Loucy (cell line): ENCODE data around the gene KCTD19.

Experiments
- H2AFZ ChIP-seq: fragments of 200-600 bp; sonication (generic); 2 replicates; pipeline ENCODE4 v1.6.0; 2016; ENCODE audit warnings: antibody characterized with exemption, mild to moderate bottlenecking, low read length, moderate library complexity
- H3F3A ChIP-seq: fragments of 200-600 bp; 2 replicates; pipeline ENCODE4 v1.6.0; 2016; ENCODE audit warnings: antibody characterized with exemption, low read depth, mild to moderate bottlenecking
- H3K27me3 ChIP-seq: fragments of 200-600 bp; sonication (generic); 2 replicates; pipeline ENCODE4 v1.6.1; 2014; ENCODE audit warnings: low read length, mild to moderate bottlenecking; ENCODE audit not compliant: insufficient read depth, poor library complexity, severe bottlenecking
- H3K36me3 ChIP-seq: fragments of 200-600 bp; sonication (generic); 2 replicates; pipeline ENCODE4 v1.6.1; 2016; ENCODE audit warnings: low read length; ENCODE audit not compliant: insufficient read depth
- H3K4me1 ChIP-seq: fragments of 200-600 bp; sonication (generic); 2 replicates; pipeline ENCODE4 v1.5.1; 2014; ENCODE audit warnings: low read length, mild to moderate bottlenecking; ENCODE audit not compliant: insufficient read depth, poor library complexity, severe bottlenecking
- H3K4me2 ChIP-seq: fragments of 200-600 bp; sonication (generic); 2 replicates; pipeline ENCODE4 v1.6.0; 2014; ENCODE audit warnings: antibody characterized with exemption, low read length, low read depth, mild to moderate bottlenecking; ENCODE audit not compliant: poor library complexity, severe bottlenecking
- H3K4me3 ChIP-seq: fragments of 200-600 bp; sonication (generic); 2 replicates; pipeline ENCODE4 v1.5.1; 2014; ENCODE audit warnings: low read length, mild to moderate bottlenecking, mixed read lengths; ENCODE audit not compliant: poor library complexity, severe bottlenecking
- H3K79me2 ChIP-seq: fragments of 200-600 bp; sonication (generic); 2 replicates; pipeline ENCODE4 v1.6.1; 2014; ENCODE audit warnings: low read length; ENCODE audit not compliant: insufficient read depth
- H3K9ac ChIP-seq: fragments of 200-600 bp; sonication (generic); 2 replicates; pipeline ENCODE4 v1.6.0; 2014; ENCODE audit warnings: mild to moderate bottlenecking, low read depth, low read length, moderate library complexity; ENCODE audit not compliant: poor library complexity, severe bottlenecking
- H3K9me2 ChIP-seq: fragments of 200-600 bp; sonication (generic); replicated peaks from 2 replicates; pipeline ENCODE4 v1.6.1; 2016; ENCODE audit warnings: low read depth, low read length, mixed read lengths
- H3K9me3 ChIP-seq: fragments of 200-600 bp; sonication (generic); 2 replicates; pipeline ENCODE4 v1.6.1; 2014; ENCODE audit warnings: mild to moderate bottlenecking, antibody characterized with exemption, low read length, low read depth; ENCODE audit not compliant: insufficient read depth
- H4K20me1 ChIP-seq: fragments of 200-600 bp; sonication (generic); 2 replicates; pipeline ENCODE4 v1.6.0; 2014; ENCODE audit warnings: antibody characterized with exemption, low read length, mild to moderate bottlenecking; ENCODE audit not compliant: insufficient read depth, poor library complexity, severe bottlenecking
- EZH2phosphoT487 ChIP-seq: fragments of 200-600 bp; IDR thresholded peaks from 2 replicates; pipeline ENCODE4 v1.6.1; 2018; ENCODE audit warnings: antibody characterized with exemption, mild to moderate bottlenecking, moderate library complexity, borderline replicate concordance
- TF ChIP-seq, protein P1 (sequence below): fragments of 200-600 bp; sonication (generic); conservative IDR thresholded peaks from 2 replicates; pipeline ENCODE4 v1.5.1; 2014; ENCODE audit warnings: mild to moderate bottlenecking, antibody characterized with exemption, low read length

KCTD19 gene

DNA sequence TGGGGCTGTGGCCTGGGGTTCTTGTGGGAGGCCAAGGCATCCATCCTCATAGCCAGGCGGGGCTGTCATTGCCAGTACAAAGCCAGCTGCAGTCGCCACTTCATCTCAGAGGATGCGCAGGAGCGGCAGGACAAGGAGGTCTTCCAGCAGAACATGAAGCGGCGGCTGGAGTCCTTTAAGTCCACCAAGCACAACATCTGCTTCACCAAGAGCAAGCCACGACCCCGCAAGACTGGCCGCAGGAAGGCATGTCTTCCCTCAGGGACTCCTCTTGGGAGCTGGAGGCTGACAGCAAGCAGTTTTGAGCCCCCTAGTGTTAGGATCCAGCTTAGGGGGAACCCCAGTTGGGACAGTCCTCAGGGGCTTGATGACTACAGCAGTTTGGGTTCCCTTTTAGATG, 62.3 kb downstream of the KCTD19 start:
- Histone ChIP-seq H3F3A (no peaks in the 10 kb centered on the region), H3K4me3 (no peak overlapping the region), H4K20me1 (no peaks in the 10 kb centered on the region), H3K36me3 (no peaks in the 10 kb centered on the region), H3K9me3 (no peaks in the 10 kb centered on the region), H3K9ac (no peak overlapping the region), H2AFZ (no peak overlapping the region), H3K27me3 (no peaks in the 10 kb centered on the region), H3K79me2 (no peaks in the 10 kb centered on the region), H3K9me2 (no peaks in the 10 kb centered on the region), H3K4me2 (no peak overlapping the region), H3K4me1 (no peaks in the 10 kb centered on the region)
- TF ChIP-seq EZH2phosphoT487, result no peak
- TF ChIP-seq, protein P1, sequence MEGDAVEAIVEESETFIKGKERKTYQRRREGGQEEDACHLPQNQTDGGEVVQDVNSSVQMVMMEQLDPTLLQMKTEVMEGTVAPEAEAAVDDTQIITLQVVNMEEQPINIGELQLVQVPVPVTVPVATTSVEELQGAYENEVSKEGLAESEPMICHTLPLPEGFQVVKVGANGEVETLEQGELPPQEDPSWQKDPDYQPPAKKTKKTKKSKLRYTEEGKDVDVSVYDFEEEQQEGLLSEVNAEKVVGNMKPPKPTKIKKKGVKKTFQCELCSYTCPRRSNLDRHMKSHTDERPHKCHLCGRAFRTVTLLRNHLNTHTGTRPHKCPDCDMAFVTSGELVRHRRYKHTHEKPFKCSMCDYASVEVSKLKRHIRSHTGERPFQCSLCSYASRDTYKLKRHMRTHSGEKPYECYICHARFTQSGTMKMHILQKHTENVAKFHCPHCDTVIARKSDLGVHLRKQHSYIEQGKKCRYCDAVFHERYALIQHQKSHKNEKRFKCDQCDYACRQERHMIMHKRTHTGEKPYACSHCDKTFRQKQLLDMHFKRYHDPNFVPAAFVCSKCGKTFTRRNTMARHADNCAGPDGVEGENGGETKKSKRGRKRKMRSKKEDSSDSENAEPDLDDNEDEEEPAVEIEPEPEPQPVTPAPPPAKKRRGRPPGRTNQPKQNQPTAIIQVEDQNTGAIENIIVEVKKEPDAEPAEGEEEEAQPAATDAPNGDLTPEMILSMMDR, result peak; percentile 46

DNA sequence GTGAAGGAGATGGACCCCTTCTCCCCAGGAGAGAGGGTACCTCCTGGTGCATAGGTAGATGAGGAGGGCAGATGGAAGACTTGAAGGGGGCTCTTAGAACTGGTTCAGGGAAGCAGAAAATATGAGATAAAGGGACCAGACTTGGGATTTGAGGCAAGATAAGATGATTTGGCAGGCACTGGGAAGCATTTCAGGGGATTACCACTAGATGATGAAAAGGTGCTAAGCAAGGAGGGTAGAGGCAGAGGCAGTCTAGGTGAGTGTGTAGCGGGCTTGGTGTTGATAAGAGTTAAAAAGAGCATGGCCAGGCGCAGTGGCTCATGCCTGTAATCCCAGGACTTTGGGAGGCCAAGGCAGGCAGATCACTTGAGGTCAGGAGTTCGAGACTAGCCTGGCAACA, 63.3 kb downstream of the KCTD19 start:
- H3F3A ChIP-seq, result no peaks in the 10 kb centered on the region
- no peaks in the 10 kb centered on the region for H3K27me3 ChIP-seq
- no peak overlapping the region for H3K4me3 ChIP-seq
- no peaks in the 10 kb centered on the region for H3K9me3 ChIP-seq
- no peaks in the 10 kb centered on the region for H4K20me1 ChIP-seq
- no peaks in the 10 kb centered on the region for H3K9me2 ChIP-seq
- no peaks in the 10 kb centered on the region for H3K36me3 ChIP-seq
- TF ChIP-seq, protein P1, result no peak
- no peak for TF ChIP-seq EZH2phosphoT487
- H3K4me2 ChIP-seq, result no peak overlapping the region
- H3K79me2 ChIP-seq, result no peaks in the 10 kb centered on the region
- H2AFZ ChIP-seq, result no peak overlapping the region
- no peaks in the 10 kb centered on the region for H3K4me1 ChIP-seq
- no peak overlapping the region for H3K9ac ChIP-seq

DNA sequence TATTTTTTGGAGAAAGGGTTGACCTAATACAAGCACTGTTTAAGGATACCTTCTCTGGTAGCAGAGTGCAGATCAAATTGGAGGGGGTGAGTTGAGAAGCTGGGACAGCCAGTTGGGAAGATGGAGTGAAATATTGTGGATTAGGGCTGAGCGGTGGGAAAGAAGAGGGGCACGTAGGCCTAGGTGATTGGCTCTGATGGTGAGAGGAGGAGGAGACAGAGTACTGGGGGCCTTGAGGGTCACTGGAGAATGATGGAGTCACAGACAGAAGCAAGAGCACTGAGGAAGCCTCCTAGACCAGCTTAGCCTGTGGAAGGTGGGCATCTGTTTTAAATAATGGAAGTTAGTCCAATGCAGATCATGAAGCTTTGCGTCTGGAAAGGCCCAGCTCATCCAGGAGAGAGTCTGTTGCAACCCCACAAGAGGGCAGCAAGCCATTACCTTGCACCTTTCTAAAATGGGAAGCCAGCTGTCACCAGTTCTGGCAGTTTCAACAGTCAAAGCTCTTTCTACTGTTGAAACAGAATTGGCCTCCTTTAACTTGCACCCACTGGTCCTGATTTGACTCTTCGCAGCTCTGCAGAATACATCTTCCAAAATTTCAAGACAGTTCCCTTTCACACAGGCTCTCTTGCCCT, 66.0 kb downstream of the KCTD19 start:
- no peaks in the 10 kb centered on the region for H3K36me3 ChIP-seq
- no peaks in the 10 kb centered on the region for H4K20me1 ChIP-seq
- H2AFZ ChIP-seq, result no peak overlapping the region
- no peak overlapping the region for H3K4me2 ChIP-seq
- no peak overlapping the region for H3K4me3 ChIP-seq
- H3F3A ChIP-seq, result no peaks in the 10 kb centered on the region
- H3K9me2 ChIP-seq, result no peaks in the 10 kb centered on the region
- no peaks in the 10 kb centered on the region for H3K27me3 ChIP-seq
- peak overlapping the region; percentile 10 for H3K9ac ChIP-seq
- H3K79me2 ChIP-seq, result no peaks in the 10 kb centered on the region
- H3K9me3 ChIP-seq, result no peaks in the 10 kb centered on the region
- TF ChIP-seq, protein P1, result peak; percentile 71
- no peak for TF ChIP-seq EZH2phosphoT487
- no peaks in the 10 kb centered on the region for H3K4me1 ChIP-seq
